ENCODE results near the gene IGFN1.

Gene IGFN1

DNA sequence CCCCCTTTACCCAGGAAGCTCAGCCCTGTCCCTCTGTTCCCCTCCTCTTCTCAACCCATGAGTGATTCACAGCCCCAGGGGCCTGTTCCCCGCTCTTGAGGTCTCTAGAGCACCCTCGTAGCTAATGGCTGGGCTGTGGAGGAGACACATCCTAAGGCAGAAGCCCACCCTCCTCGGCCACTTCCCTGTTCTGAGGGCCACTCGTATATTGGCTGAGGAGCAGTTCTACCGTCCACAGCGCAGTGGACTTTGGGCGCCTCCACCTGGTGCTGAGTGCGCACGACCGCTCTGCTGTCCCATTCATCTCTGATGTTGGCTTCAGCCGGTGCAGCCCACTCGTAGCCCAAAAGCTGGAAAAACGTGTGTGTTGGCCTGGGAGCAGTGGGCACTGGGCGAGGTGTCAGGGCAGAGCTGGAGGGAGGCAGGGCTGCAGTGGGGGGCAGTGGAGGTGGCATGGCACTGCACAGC, 68.2 kb downstream of the IGFN1 start:
- TF ChIP-seq EZH2phosphoT487 (IDR thresholded peaks at IDR 0.05; ENCODE audit: borderline replicate concordance, low read length): no peak
- TF ChIP-seq, protein P1, sequence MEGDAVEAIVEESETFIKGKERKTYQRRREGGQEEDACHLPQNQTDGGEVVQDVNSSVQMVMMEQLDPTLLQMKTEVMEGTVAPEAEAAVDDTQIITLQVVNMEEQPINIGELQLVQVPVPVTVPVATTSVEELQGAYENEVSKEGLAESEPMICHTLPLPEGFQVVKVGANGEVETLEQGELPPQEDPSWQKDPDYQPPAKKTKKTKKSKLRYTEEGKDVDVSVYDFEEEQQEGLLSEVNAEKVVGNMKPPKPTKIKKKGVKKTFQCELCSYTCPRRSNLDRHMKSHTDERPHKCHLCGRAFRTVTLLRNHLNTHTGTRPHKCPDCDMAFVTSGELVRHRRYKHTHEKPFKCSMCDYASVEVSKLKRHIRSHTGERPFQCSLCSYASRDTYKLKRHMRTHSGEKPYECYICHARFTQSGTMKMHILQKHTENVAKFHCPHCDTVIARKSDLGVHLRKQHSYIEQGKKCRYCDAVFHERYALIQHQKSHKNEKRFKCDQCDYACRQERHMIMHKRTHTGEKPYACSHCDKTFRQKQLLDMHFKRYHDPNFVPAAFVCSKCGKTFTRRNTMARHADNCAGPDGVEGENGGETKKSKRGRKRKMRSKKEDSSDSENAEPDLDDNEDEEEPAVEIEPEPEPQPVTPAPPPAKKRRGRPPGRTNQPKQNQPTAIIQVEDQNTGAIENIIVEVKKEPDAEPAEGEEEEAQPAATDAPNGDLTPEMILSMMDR (IDR thresholded peaks at IDR 0.05; ENCODE audit: low read depth, low read length, poor library complexity, severe bottlenecking): no peak
- Histone ChIP-seq H3K79me2 (ENCODE audit: control insufficient read depth, low read length) (no peaks in the 10 kb centered on the region), H3K4me2 (ENCODE audit: low read length) (no peak overlapping the region)

DNA sequence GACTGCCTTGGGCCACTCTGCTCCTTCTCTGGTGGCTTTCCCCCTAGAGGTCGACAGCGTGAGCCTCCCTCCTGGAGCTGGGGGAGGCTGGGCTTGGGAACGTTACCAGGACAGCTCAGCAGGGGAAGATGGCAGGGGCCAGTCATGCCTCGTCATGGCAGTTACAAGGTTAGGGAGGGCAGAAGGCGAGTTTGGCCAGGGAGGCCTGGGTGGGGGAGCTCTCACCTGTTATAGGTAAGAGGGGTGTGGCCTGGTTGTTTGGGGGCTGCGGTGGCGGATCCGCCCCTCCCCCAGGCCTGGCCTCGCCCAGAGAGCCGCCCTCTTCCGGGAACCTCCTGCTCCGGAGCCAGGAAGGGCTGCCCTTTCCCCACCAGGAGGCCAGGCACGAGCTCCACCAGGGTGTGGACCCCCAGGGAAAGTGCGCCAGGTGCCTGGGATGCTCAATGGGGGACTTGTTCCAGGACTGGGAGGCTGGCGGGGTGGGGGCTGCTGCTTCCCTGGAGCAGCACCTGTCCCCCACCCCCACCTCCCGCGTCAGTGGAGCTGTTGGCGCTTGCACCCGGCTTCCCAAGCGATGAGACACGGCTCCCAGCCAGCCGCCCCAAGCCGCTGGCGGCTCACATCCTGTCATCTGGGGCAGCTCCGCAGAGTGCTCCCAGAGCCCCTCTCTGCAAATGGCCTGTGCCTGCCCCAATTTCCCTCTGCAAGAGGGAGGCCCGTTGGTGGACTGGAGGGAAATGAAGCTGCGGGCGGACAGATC, 69.0 kb downstream of the IGFN1 start:
- Histone ChIP-seq H3K9me2 (replicated peaks; ENCODE audit: control insufficient read depth, low read length) (no peaks in the 10 kb centered on the region), H3K4me3 (ENCODE audit: low read length) (no peak overlapping the region), H3K9me3 (ENCODE audit: control insufficient read depth, insufficient read depth, low read length) (no peaks in the 10 kb centered on the region), H3K4me2 (ENCODE audit: low read length) (no peak overlapping the region), H3K36me3 (ENCODE audit: control insufficient read depth, low read length) (no peaks in the 10 kb centered on the region), H3K79me2 (ENCODE audit: control insufficient read depth, low read length) (no peaks in the 10 kb centered on the region), H3F3A (ENCODE audit: control insufficient read depth, insufficient read depth) (no peaks in the 10 kb centered on the region), H3K4me1 (ENCODE audit: control insufficient read depth, low read length) (no peaks in the 10 kb centered on the region), H3K27me3 (ENCODE audit: control insufficient read depth, low read length) (no peaks in the 10 kb centered on the region), H4K20me1 (ENCODE audit: control insufficient read depth, insufficient read depth, low read depth, low read length) (no peaks in the 10 kb centered on the region), H3K27ac (ENCODE audit: low read depth, low read length) (no peak overlapping the region)
- TF ChIP-seq, protein P1 (IDR thresholded peaks at IDR 0.05; ENCODE audit: low read depth, low read length, poor library complexity, severe bottlenecking): no peak
- TF ChIP-seq EZH2phosphoT487 (IDR thresholded peaks at IDR 0.05; ENCODE audit: borderline replicate concordance, low read length): no peak

More for the DNA sequence above, 68.2 kb downstream of the IGFN1 start:
- H3K4me3 ChIP-seq (ENCODE audit: low read length): no peak overlapping the region
- H3F3A ChIP-seq (ENCODE audit: control insufficient read depth, insufficient read depth): no peaks in the 10 kb centered on the region
- H4K20me1 ChIP-seq (ENCODE audit: control insufficient read depth, insufficient read depth, low read depth, low read length): no peaks in the 10 kb centered on the region
- H3K27ac ChIP-seq (ENCODE audit: low read depth, low read length): no peak overlapping the region
- no peaks in the 10 kb centered on the region for H3K4me1 ChIP-seq (ENCODE audit: control insufficient read depth, low read length)
- H3K9me3 ChIP-seq (ENCODE audit: control insufficient read depth, insufficient read depth, low read length): no peaks in the 10 kb centered on the region
- no peaks in the 10 kb centered on the region for H3K27me3 ChIP-seq (ENCODE audit: control insufficient read depth, low read length)
- H3K9me2 ChIP-seq (replicated peaks; ENCODE audit: control insufficient read depth, low read length): no peaks in the 10 kb centered on the region
- H3K36me3 ChIP-seq (ENCODE audit: control insufficient read depth, low read length): no peaks in the 10 kb centered on the region

DNA sequence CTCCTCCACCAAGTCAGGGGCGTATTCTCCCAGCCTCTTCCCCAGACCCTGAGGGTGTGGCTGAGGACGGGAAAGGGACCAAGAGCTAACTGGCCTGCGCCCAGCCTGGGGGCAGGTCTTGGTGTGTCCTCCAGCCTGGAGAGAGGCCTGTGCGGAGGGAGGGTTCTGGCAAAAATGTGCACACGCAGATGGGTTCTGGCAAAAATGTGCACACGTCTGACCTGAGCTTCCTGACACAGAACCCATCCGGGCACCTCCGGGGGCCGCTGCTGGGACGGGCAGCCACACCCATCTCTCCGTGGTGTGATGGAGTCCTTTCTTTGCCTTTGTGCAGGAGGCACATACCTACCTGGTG, 69.6 kb downstream of the IGFN1 start:
- Histone ChIP-seq H3K27ac (ENCODE audit: low read depth, low read length) (no peak overlapping the region), H3K4me3 (ENCODE audit: low read length) (no peak overlapping the region), H3K9me3 (ENCODE audit: control insufficient read depth, insufficient read depth, low read length) (no peaks in the 10 kb centered on the region), H3K79me2 (ENCODE audit: control insufficient read depth, low read length) (no peaks in the 10 kb centered on the region), H3K36me3 (ENCODE audit: control insufficient read depth, low read length) (no peaks in the 10 kb centered on the region), H3K4me2 (ENCODE audit: low read length) (no peak overlapping the region), H3K27me3 (ENCODE audit: control insufficient read depth, low read length) (no peaks in the 10 kb centered on the region), H4K20me1 (ENCODE audit: control insufficient read depth, insufficient read depth, low read depth, low read length) (no peaks in the 10 kb centered on the region), H3F3A (ENCODE audit: control insufficient read depth, insufficient read depth) (no peaks in the 10 kb centered on the region), H3K9me2 (replicated peaks; ENCODE audit: control insufficient read depth, low read length) (no peaks in the 10 kb centered on the region), H3K4me1 (ENCODE audit: control insufficient read depth, low read length) (no peaks in the 10 kb centered on the region)
- no peak for TF ChIP-seq EZH2phosphoT487 (IDR thresholded peaks at IDR 0.05; ENCODE audit: borderline replicate concordance, low read length)
- TF ChIP-seq, protein P1 (IDR thresholded peaks at IDR 0.05; ENCODE audit: low read depth, low read length, poor library complexity, severe bottlenecking): no peak
